A549 treated with CpdA at 1 μM for 4 hours (cell line): ENCODE results near the gene CITED4. TPM values are rescaled to one million over a fixed set of nuclear protein-coding genes. Genes with fewer than 3 reads are reported as not detected.

Experiments used
- total RNA-seq: library from RNA; stranded (reverse); fragments of 200-300 nt; extraction: Qiagen RNA extraction; gene quantifications from 5 replicates; pipeline ENCODE4 v1.2.3, GENCODE V29; 2022; ENCODE audit warnings: low read depth

The CITED4 gene, protein sequence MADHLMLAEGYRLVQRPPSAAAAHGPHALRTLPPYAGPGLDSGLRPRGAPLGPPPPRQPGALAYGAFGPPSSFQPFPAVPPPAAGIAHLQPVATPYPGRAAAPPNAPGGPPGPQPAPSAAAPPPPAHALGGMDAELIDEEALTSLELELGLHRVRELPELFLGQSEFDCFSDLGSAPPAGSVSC
- total RNA-seq: 25.2 to 62.6 TPM (median 52.3 TPM) in 5 replicates

DNA sequence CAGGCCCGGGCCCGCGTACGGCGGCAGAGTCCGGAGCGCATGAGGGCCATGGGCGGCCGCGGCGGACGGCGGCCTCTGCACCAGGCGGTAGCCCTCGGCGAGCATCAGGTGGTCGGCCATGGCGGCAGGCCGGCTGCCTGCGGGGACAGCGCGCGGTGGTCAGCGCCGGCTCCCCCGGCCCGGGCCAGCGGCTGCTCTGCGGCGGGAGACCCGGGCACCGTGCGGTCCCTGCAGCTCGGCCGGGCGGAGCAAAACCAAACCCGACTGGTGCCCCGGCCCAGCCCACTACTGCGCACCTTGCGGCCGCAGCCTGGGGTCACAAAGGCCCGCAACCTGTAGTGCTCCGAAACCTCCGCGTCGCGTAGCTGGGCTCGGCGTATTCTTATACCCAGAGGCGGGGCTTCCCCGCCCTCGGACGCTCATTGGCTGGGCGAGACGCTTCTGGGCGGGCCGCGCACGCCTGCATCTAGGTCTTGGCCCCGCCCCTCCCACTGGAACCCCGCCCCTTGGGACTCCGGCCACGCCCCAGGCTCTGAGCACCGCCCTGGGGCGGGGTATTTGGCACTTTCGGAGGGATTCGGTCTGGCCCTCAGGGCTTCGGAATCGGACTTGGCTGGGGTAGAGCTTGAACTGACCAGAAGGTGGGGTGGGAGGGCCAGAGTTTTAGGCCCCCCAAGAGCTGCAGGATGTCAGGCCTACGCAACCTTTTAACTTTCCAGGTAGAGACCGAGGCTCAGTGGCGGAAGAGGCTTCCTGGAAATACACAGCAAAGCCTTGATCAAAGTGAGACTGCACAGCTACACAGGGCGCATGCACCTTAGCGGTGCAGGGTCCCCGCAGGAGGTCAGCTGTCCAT is at the start of gene CITED4:
CITED4 (minus strand) TSS at position 356 of the 856 bp plus-strand sequence; CDS start at position 120, 236 bp downstream.

Other genes with a start within 250 kb of the CITED4 start
- 0.48 to 0.99 TPM (median 0.88 TPM) in 5 replicates for gene RIMS3, start 196.7 kb downstream of the CITED4 start, total RNA-seq
- 39.6 to 45.8 TPM (median 41.2 TPM) in 5 replicates for gene NFYC, start 170.7 kb downstream of the CITED4 start, total RNA-seq
- gene KCNQ4, start 78.6 kb downstream of the CITED4 start, total RNA-seq: 0.14 to 0.39 TPM (median 0.25 TPM) in 5 replicates
- gene CTPS1, start 117.3 kb upstream of the CITED4 start, total RNA-seq: 80.1 to 110 TPM (median 89.9 TPM) in 5 replicates
- 0.03 TPM in 1 of 5 replicates, not detected in the others for gene SLFNL1, start 159.4 kb upstream of the CITED4 start, total RNA-seq